ENCODE data around the gene TDO2. TPM values are rescaled to one million over a fixed set of nuclear protein-coding genes. Genes with fewer than 3 reads are reported as not detected.

The TDO2 gene
- polyA plus RNA-seq, 1 donor (not counting 4 experiments of a cell fraction or from before 2014, with no cell fraction given) = not detected

GRCh38 chr4:155943605-155944291 is 40.3 kb downstream of the TDO2 start:
- TF ChIP-seq CTCF (optimal IDR thresholded peaks at IDR 0.05 in 1 of 3, IDR thresholded peaks at IDR 0.05 in 1 of 3, conservative IDR thresholded peaks at IDR 0.05 in 1 of 3; ENCODE audit: extremely low read depth in 1 of 3, insufficient read depth in 2 of 3, low read length in 3 of 3) = no peak
- TF ChIP-seq EZH2 (IDR thresholded peaks at IDR 0.05; ENCODE audit: low read length) = no peak
- Histone ChIP-seq H3K79me2 (ENCODE audit: control insufficient read depth, insufficient read depth, low read length) (no peaks in the 10 kb centered on the region), H3K9me1 (ENCODE audit: control insufficient read depth, extremely low read depth, insufficient read depth, low read length) (no peaks in the 10 kb centered on the region), H3K4me3 (ENCODE audit: control insufficient read depth in 2 of 3, extremely low read depth in 1 of 3, insufficient read depth in 2 of 3, low read depth in 1 of 3, low read length in 3 of 3) (no peak overlapping the region), H3K9ac (ENCODE audit: control insufficient read depth, extremely low read depth, insufficient read depth, low read length) (no peak overlapping the region), H2AFZ (ENCODE audit: control insufficient read depth, low read length) (no peak overlapping the region), H3K4me2 (ENCODE audit: control insufficient read depth, extremely low read depth, insufficient read depth, low read depth, low read length) (no peak overlapping the region), H3K4me1 (ENCODE audit: control insufficient read depth, extremely low read depth, insufficient read depth, low read length) (no peaks in the 10 kb centered on the region), H4K20me1 (ENCODE audit: control insufficient read depth, extremely low read depth, insufficient read depth, low read length) (no peaks in the 10 kb centered on the region), H3K27ac (ENCODE audit: control insufficient read depth, insufficient read depth, low read length) (no peak overlapping the region), H3K27me3 (ENCODE audit: control insufficient read depth, extremely low read depth, insufficient read depth, low read length) (no peaks in the 10 kb centered on the region), H3K9me3 (ENCODE audit: control insufficient read depth, low read depth, low read length) (no peaks in the 10 kb centered on the region), H3K36me3 (ENCODE audit: control insufficient read depth in 2 of 2, extremely low read depth in 1 of 2, insufficient read depth in 2 of 2, low read length in 2 of 2) (no peaks in the 10 kb centered on the region)
- dilution Hi-C loops (cut with MboI; ENCODE audit: extremely low pct_ligation_motif_present, low sequenced_read_pairs) = no loop called here
- DNase-seq (ENCODE audit: low read depth, low spot score) = no peak
- no peak for FAIRE-seq

GRCh38 chr4:155944516-155944915 is 41.0 kb downstream of the TDO2 start:
- H3K4me2 ChIP-seq (ENCODE audit: control insufficient read depth, extremely low read depth, insufficient read depth, low read depth, low read length) = no peak overlapping the region
- H3K4me1 ChIP-seq (ENCODE audit: control insufficient read depth, extremely low read depth, insufficient read depth, low read length) = no peaks in the 10 kb centered on the region
- H3K9me3 ChIP-seq (ENCODE audit: control insufficient read depth, low read depth, low read length) = no peaks in the 10 kb centered on the region
- dilution Hi-C loops (cut with MboI; ENCODE audit: extremely low pct_ligation_motif_present, low sequenced_read_pairs) = no loop called here
- no peak for FAIRE-seq
- no peaks in the 10 kb centered on the region for H3K9me1 ChIP-seq (ENCODE audit: control insufficient read depth, extremely low read depth, insufficient read depth, low read length)
- TF ChIP-seq CTCF (optimal IDR thresholded peaks at IDR 0.05 in 1 of 3, IDR thresholded peaks at IDR 0.05 in 1 of 3, conservative IDR thresholded peaks at IDR 0.05 in 1 of 3; ENCODE audit: extremely low read depth in 1 of 3, insufficient read depth in 2 of 3, low read length in 3 of 3) (no peak), EZH2 (IDR thresholded peaks at IDR 0.05; ENCODE audit: low read length) (no peak)
- H4K20me1 ChIP-seq (ENCODE audit: control insufficient read depth, extremely low read depth, insufficient read depth, low read length) = no peaks in the 10 kb centered on the region
- H2AFZ ChIP-seq (ENCODE audit: control insufficient read depth, low read length) = no peak overlapping the region
- no peak overlapping the region for H3K4me3 ChIP-seq (ENCODE audit: control insufficient read depth in 2 of 3, extremely low read depth in 1 of 3, insufficient read depth in 2 of 3, low read depth in 1 of 3, low read length in 3 of 3)
- H3K36me3 ChIP-seq (ENCODE audit: control insufficient read depth in 2 of 2, extremely low read depth in 1 of 2, insufficient read depth in 2 of 2, low read length in 2 of 2) = no peaks in the 10 kb centered on the region
- no peak overlapping the region for H3K27ac ChIP-seq (ENCODE audit: control insufficient read depth, insufficient read depth, low read length)
- no peak for DNase-seq (ENCODE audit: low read depth, low spot score)
- H3K27me3 ChIP-seq (ENCODE audit: control insufficient read depth, extremely low read depth, insufficient read depth, low read length) = no peaks in the 10 kb centered on the region
- H3K9ac ChIP-seq (ENCODE audit: control insufficient read depth, extremely low read depth, insufficient read depth, low read length) = no peak overlapping the region
- no peaks in the 10 kb centered on the region for H3K79me2 ChIP-seq (ENCODE audit: control insufficient read depth, insufficient read depth, low read length)

Data from keratinocyte (primary cell).